Measurements from ENCODE around the gene RBFOX1. TPM values are rescaled to one million over a fixed set of nuclear protein-coding genes. Genes with fewer than 3 reads are reported as not detected.

The RBFOX1 gene
- total RNA-seq, 4 donors from 2014 or later = 0.12 to 0.54 TPM; not detected in 2

- no peak for ATAC-seq
- Histone ChIP-seq H3K4me1 (no peaks in the 10 kb centered on the region), H3K27me3 (no peaks in the 10 kb centered on the region), H3K27ac (no peak overlapping the region), H3K4me3 (no peak overlapping the region), H3K36me3 (no peaks in the 10 kb centered on the region), H3K9me3 (peaks cover 0 to 5% (median 0%) of the 10 kb centered on the region in 3 donors)
- TF ChIP-seq, protein P1, sequence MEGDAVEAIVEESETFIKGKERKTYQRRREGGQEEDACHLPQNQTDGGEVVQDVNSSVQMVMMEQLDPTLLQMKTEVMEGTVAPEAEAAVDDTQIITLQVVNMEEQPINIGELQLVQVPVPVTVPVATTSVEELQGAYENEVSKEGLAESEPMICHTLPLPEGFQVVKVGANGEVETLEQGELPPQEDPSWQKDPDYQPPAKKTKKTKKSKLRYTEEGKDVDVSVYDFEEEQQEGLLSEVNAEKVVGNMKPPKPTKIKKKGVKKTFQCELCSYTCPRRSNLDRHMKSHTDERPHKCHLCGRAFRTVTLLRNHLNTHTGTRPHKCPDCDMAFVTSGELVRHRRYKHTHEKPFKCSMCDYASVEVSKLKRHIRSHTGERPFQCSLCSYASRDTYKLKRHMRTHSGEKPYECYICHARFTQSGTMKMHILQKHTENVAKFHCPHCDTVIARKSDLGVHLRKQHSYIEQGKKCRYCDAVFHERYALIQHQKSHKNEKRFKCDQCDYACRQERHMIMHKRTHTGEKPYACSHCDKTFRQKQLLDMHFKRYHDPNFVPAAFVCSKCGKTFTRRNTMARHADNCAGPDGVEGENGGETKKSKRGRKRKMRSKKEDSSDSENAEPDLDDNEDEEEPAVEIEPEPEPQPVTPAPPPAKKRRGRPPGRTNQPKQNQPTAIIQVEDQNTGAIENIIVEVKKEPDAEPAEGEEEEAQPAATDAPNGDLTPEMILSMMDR (IDR thresholded peaks at IDR 0.05) = no peak
- WGBS, 2 donors (ENCODE audit: low coverage in 1 of 2) = 88 to 91% methylated on average over 4 to 6 of the region's 6 CpGs
Measured at GRCh38 chr16:7532534-7532933, 199.9 kb downstream of the RBFOX1 start.

- Histone ChIP-seq H3K4me3 (no peak overlapping the region), H3K4me1 (no peaks in the 10 kb centered on the region), H3K36me3 (no peaks in the 10 kb centered on the region), H3K9me3 (peaks cover 0 to 5% (median 0%) of the 10 kb centered on the region in 3 donors), H3K27ac (no peak overlapping the region), H3K27me3 (no peaks in the 10 kb centered on the region)
- no peak for TF ChIP-seq EP300 (IDR thresholded peaks at IDR 0.05)
- TF ChIP-seq, protein P1 (IDR thresholded peaks at IDR 0.05) = no peak
- no peak for TF ChIP-seq POLR2A (IDR thresholded peaks at IDR 0.05)
- TF ChIP-seq POLR2AphosphoS5 (IDR thresholded peaks at IDR 0.05) = no peak
- WGBS, 2 donors (ENCODE audit: low coverage in 1 of 2) = 64 to 66% methylated on average over 6 to 7 of the region's 7 CpGs
- no peak for ATAC-seq
Measured at GRCh38 chr16:7534749-7535148, 202.1 kb downstream of the RBFOX1 start.

DNA sequence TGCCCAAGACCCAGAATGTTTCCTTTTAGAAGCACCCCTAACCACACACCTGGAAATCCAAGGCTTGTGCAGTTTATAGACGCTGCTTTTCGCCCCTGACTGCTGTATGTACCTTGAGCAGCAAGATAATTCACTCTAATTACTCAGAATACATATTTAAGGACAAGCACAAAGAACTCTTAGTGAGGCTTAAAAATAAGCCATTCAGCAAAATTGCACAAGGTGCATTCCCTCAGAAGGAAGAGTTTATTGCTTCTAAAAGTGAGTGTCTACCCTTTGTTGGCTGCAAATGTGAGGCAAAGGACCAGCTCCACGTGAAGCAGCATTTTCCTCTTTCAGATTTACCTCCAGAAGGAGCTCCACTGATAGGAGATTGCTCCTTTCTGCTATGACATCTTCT is 208.4 kb downstream of the RBFOX1 start:
- Histone ChIP-seq H3K4me3 (no peak overlapping the region), H3K27me3 (no peaks in the 10 kb centered on the region), H3K27ac (no peak overlapping the region), H3K4me1 (no peaks in the 10 kb centered on the region), H3K36me3 (no peaks in the 10 kb centered on the region), H3K9me3 (peaks cover 0 to 5% (median 0%) of the 10 kb centered on the region in 3 donors)
- TF ChIP-seq POLR2A (IDR thresholded peaks at IDR 0.05) (no peak), POLR2AphosphoS5 (IDR thresholded peaks at IDR 0.05) (no peak), EP300 (IDR thresholded peaks at IDR 0.05) (no peak)
- TF ChIP-seq, protein P1 (IDR thresholded peaks at IDR 0.05) = no peak
- no peak for ATAC-seq
- WGBS, 2 donors (ENCODE audit: low coverage in 1 of 2) = 68 to 76% methylated on average over 3 of the region's 3 CpGs

GRCh38 chr16:7545251-7545650 is 212.6 kb downstream of the RBFOX1 start:
- Histone ChIP-seq H3K36me3 (no peaks in the 10 kb centered on the region), H3K27me3 (no peaks in the 10 kb centered on the region), H3K9me3 (no peaks in the 10 kb centered on the region), H3K4me1 (no peaks in the 10 kb centered on the region), H3K27ac (no peak overlapping the region), H3K4me3 (no peak overlapping the region)
- no peak for TF ChIP-seq POLR2A (IDR thresholded peaks at IDR 0.05)
- no peak for TF ChIP-seq EP300 (IDR thresholded peaks at IDR 0.05)
- TF ChIP-seq POLR2AphosphoS5 (IDR thresholded peaks at IDR 0.05) = no peak
- TF ChIP-seq, protein P1 (IDR thresholded peaks at IDR 0.05) = no peak
- WGBS, 2 donors (ENCODE audit: low coverage in 1 of 2) = 34% methylated on average over 4 of the region's 9 CpGs; no CpG with 5 or more reads in 1 of the 2 donors
- no peak for ATAC-seq

DNA sequence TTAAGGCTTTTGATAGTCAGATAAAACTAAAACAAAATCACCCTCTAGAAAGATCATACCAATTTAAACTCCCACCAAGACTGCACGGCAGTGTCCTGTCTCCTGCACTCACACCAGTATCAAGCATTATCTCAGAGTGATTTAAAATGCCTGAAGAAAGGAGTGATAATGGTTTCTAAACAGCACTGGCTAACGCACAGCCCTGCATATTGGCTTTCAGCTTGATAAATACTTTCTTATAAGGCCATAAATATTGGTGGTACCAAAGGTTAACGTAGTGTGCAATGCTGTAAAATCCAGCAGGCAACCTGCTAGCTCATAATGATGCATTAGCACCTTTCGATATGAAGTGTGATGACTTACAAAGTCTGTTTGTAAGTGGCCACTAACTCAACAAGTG is 214.3 kb downstream of the RBFOX1 start:
- 10 to 17% methylated on average over 3 to 4 of the region's 4 CpGs for WGBS, 2 donors (ENCODE audit: low coverage in 1 of 2)
- no peak for TF ChIP-seq POLR2A (IDR thresholded peaks at IDR 0.05)
- TF ChIP-seq, protein P1 (IDR thresholded peaks at IDR 0.05) = no peak
- no peak for TF ChIP-seq POLR2AphosphoS5 (IDR thresholded peaks at IDR 0.05)
- no peak for TF ChIP-seq EP300 (IDR thresholded peaks at IDR 0.05)
- H3K27me3 ChIP-seq = no peaks in the 10 kb centered on the region
- H3K36me3 ChIP-seq = no peaks in the 10 kb centered on the region
- H3K4me1 ChIP-seq = no peaks in the 10 kb centered on the region
- no peaks in the 10 kb centered on the region for H3K9me3 ChIP-seq
- no peak for ATAC-seq
- no peak overlapping the region for H3K27ac ChIP-seq
- no peak overlapping the region for H3K4me3 ChIP-seq
